Measurements from ENCODE around the gene SLC12A9. TPM values are rescaled to one million over a fixed set of nuclear protein-coding genes. Genes with fewer than 3 reads are reported as not detected.

The SLC12A9 gene
- total RNA-seq, 1 donor from 2014 or later, result 28.7 TPM

DNA sequence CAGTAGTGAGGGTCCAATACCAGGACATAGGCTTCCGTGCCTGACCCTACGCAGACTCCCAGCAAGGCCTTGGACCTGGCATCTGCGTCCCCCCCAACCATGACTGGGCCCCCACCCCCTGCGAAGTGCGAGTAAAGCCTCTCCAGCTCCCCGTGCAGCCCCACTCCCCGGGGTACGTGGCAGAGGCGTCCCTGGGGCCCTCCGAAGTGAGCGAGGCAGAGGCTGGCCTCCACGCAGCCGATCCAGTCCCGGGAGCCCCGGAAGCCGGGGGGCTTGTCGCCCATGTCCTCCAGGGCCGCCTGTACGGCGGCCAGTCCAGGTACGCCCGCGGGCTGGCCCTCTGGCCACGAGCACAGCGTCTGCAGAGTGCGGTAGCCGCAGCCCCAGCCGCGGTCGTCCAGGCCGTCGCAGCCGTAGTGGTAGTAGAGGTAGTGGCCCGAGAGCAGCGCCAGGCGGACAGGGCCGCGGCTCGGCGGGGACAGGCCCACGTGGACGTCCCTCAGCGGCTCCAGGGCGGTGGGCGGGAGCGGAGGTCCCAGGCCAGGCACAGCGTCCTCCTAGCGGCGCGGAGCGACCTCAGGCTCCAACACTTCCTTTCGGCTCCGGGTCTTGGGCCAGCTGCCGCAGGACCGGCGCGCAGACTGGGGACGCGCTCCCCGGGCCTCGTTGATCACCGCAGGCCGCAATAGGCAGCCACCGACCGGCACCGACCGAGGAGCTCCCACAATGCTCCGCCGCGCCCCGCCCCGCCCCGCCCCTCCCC lies 36.7 kb downstream of the SLC12A9 start, which contains the start of gene UFSP1:
Gene UFSP1, minus strand, starts transcription at position 728 of the 763 bp plus-strand sequence. Its CDS starts 444 bp downstream, at position 284.
- intact Hi-C loops (cut with DNase I), result no loop called here
- DNase-seq (ENCODE audit: low spot score) (no peak), ATAC-seq (peak; percentile 23)

DNA sequence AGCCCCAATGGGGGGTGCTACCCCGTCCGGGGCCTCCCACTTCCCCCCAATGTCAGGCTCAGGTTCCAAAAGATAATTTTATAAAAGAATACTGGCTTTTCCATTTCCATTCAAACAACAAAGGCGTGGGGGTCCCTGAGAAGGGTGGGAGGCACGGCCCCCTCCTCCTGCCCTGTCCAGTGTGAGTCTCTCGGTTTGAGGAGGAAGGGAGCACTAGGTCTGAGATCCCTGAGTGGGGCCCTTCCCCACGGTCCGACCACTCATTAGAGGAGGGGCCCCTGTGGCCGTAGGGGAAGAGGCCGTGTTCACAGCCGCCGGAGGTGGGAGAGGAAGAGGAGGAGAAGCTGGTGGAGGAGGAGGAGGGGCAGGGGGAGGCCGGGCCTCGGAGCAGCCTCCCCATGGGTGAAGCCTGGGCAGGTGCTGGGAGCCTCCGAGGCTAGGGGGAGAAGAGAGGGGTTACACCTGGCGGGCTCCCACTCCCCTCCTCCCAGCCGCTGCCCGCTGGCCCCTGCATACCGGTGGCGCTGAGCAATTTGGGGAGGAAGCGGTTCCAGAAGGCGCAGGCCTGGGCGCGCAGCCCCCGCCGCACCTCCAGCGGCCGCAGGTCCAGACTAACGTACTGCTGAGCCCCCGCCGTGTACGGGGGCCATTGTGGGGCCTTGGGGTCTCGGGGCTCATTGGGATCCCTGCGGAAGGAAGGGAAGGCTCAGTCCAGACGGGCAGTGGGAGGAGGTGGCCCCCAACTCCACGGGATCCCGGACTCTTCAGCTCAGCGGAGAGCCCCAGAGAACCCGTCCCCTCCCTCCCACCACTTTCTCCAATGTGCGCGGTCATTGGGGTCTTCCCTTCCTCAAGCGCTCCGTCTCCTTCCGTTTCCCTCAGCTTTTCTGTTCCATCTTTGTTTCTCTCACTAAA lies 38.4 kb downstream of the SLC12A9 start:
- intact Hi-C loops (cut with DNase I), result no loop called here
- DNase-seq (ENCODE audit: low spot score) (no peak), ATAC-seq (peak; percentile 1)

DNA sequence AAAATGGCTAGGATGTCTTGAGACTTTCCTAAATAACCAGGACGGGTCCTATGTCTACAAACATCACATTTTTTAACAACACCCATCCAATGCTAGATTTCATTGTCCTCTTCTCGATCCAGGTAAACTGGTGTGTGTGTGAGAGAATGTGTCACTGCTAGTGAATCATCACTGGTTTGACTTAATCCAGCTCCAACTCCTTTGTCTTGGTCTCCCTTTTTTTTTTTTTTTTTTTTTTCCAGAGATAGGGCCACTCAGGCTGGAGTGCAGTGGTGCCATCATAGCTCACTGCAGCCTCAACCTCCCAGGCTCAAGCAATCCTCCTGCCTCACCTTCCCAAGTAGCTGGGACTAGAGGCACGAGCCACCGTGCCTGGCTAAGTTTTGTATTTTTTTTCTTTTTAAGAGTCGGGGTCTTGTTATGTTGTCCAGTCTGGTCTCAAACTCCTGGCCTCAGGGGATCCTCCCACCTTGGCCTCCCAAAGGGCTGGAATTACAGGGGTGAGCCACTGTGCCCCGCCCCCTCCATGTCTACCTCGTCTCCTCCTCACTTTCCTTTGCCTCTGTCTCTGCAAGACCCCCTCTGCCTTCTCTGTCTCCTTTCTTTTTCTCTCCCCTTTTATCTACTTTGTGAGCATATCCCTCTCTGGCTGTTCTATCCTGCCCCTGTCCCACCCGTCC lies 39.2 kb downstream of the SLC12A9 start:
- intact Hi-C loops (cut with DNase I), result no loop called here
- DNase-seq (ENCODE audit: low spot score), result no peak
- ATAC-seq, result no peak

DNA sequence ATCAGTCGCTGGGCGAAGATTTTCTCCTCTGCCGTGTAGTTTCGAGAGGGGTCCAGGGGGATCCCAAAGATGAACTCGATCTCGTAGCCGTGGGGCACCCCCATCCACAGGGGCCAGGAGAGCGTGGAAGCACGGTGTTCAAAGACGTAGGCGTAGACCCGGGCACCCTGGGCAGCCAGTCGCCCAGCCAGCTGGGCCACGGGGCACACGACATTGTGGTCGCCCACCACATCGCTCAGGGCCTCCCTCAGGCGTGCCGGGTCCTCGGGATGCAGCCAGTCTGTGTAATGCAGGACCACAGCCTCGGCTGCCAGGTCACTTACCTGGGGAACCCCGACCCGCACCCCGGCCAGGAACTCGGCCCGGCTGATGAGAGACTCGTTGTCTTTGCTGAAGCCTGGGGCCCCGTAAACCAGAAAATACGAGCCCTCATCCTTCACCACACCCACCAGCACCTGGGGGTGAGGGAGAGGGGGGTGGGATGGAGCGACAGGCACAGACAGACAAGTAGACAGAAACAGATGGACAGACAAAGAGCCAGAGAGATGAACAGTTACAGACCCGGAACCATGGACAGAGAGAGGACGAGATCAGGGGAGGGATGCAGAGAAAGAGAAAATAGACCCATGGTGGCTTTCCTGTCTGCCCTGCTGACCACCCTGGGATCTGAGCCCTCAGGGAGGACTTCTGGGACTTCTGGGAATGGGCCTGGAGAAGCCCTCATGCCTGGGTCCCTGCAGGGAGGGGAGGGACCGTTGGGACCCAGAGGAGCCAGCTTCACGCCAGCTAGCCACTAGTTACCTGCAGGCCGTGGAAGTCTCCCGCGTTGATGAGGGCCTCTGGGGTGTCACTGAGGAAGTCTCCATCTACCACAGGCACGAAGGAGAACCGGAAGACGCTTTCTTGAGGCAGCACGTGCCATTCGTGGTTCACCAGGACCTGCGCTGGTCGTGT lies 40.1 kb downstream of the SLC12A9 start:
- ATAC-seq (no peak), DNase-seq (ENCODE audit: low spot score) (no peak)
- intact Hi-C loops (cut with DNase I), result no loop called here

DNA sequence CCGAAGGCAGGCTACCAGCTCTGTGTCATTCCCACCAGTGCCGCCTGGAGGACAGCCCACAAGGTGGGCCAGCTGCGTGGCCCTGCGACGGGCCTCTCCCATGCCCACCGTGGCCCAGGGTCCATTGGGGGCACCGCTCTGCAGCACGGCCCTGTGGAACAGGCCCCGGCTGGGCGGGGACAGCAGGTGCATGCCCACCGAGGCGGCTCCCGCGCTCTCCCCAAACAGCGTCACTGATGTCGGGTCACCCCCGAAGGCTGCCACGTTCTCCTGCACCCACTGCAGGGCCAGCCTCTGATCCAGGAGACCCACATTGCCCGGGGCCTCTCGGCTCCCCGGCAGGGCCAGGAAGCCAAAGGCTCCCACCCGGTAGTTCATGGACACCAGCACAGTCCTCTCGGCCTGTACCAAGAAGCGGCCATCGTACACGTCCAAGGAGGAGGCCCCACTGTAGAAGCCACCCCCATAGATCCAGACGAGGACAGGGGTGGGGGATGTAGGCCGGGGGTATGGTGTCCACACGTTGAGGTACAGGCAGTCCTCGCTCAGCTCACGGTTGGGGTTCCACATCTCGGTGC lies 40.9 kb downstream of the SLC12A9 start:
- DNase-seq (ENCODE audit: low spot score) (no peak), ATAC-seq (no peak)
- intact Hi-C loops (cut with DNase I), result no loop called here

DNA sequence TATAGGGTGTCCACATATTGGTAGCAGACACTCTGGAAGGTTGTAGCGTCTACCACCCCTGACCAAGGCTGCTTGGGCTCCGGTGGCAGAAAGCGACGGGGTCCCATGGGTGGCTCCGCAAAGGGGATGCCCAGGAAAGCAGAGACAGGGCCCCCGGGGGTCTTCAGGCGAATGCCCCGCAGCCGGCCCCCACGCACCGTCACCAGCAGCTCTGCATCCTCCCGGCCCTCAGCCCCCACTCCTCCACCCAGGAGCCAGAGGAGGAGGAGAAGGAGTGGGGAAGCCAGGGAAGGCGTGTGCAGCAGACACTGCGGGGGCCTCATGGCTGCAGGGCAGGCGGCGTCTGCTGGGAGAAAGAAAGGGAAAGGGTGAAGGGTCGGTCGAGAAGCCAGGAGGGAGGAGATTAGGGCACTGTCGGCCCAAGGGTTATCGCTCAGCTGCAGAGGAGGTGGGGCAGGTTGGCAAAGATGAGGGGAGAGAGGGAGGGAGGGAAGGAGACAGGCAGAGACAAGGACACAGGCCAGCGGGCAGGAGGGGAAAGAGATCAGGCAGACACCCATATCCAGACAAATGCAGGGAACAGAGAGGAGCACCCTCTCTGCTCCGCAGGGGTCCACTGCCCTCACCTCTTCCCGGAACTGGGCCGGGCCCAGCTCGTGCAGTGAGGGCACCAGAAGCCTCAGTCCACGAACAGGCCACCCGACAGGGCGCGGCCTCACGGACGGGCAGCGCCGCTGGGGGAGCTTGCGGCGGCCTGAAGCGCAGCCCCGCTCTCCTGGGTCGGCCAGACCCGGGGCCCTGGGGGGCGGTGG lies 41.6 kb downstream of the SLC12A9 start:
- ATAC-seq, result no peak
- intact Hi-C loops (cut with DNase I), result no loop called here
- no peak for DNase-seq (ENCODE audit: low spot score)

DNA sequence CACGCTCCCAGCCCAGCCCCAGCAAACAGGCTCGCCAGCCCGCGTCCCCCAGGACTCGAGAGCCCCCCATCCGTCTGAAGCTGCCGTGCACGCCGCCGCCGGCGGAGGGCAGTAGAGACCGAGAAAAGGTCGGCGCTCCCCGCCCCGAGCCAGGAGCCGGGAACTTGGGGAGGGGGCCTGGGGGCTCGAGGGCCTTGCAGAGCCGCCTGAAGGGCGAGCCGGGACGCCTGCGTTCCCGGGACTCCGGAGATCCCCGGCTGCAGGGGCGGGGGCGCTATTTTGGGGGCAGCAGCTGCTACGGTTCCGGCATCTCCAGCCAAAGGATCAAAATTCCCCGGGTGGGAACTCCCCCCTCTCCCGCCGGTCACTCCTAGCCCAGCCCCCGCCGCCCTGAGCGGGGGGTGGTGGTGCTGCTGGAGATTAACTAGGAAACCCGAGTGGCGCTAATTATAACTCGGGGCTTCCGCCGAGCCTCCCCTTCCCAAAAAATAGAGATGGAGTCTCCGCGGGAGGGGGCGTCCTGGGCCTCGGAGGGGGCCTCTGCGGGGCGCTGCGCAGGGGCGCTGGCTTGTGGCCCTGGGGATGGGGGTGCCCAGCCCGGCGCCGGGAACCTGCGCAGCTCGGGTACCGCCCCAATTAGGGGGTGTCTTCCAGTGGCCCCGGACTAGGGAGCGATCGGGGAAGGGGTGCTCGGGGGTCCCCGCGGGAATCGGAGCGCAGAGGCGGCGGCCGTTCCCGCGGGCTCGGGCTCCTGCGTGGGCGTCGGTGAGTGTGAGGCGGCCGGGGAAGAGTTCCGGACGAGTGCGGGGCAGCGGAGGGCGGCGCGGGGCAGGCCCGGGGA lies 42.6 kb downstream of the SLC12A9 start:
- intact Hi-C loops (cut with DNase I), result loop anchor here (5.0 kb wide), 1 partner anchor 162 kb away; no protein-coding TSS in a partner anchor
- ATAC-seq, result no peak
- DNase-seq (ENCODE audit: low spot score), result no peak

DNA sequence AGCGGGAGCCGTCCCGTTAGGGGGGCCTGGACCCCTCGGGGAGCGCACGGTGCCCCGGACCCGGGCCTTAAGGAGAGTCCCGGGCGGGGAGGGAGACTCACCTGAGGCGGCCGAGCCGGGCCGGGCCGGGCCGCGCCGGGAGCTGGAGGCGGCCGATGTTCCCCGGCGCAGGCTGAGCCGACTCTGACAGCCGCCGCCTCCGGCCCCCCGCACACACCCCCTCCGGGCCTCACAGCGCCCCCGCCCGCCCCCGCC lies 43.1 kb downstream of the SLC12A9 start, which contains the start of gene ACHE:
Gene ACHE, minus strand, starts transcription at position 188 of the 255 bp plus-strand sequence. CDS start 1,656 bp downstream, outside the sequence.
- no peak for ATAC-seq
- no peak for DNase-seq (ENCODE audit: low spot score)
- intact Hi-C loops (cut with DNase I), result loop anchor here (5.0 kb wide), 1 partner anchor 162 kb away; no protein-coding TSS in a partner anchor

DNA sequence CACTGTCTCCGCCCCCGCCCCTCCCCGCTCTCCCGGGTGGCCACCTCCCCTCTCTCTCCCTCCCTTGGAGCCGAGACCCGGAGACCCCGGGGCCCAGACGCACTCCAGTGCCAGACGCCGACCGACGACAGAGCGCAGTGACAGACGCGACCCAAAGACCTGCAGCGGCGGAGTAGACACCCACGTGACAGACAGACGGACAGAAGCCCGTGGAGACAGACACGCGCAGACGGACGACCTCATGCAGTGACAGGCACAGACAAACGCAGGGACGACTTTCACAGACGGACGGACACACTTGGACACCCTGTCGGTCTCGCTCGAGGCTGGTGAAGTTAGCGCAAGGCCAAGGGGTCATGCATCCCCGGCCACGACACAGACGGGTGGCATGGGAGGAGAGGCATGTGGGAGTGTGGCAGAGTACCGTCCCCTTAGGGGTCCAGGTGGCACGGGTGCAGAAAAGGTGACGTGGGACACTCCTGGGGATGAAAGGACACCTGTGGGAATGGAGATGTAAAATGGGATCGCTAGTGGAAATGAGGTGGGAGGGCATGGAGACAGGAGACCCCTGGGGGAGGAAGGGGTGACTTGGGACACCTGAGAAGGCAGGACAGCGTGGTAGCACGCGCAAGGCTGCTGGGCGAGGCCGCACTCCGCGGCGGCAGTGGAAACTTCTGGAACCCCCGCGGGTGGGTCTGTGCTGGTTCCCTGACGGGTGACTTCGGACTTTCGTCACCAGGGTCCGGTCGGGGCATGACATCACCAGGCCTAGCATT lies 43.6 kb downstream of the SLC12A9 start:
- ATAC-seq, result no peak
- DNase-seq (ENCODE audit: low spot score), result no peak
- intact Hi-C loops (cut with DNase I), result loop anchor here (5.0 kb wide), 1 partner anchor 161 kb away; no protein-coding TSS in a partner anchor

DNA sequence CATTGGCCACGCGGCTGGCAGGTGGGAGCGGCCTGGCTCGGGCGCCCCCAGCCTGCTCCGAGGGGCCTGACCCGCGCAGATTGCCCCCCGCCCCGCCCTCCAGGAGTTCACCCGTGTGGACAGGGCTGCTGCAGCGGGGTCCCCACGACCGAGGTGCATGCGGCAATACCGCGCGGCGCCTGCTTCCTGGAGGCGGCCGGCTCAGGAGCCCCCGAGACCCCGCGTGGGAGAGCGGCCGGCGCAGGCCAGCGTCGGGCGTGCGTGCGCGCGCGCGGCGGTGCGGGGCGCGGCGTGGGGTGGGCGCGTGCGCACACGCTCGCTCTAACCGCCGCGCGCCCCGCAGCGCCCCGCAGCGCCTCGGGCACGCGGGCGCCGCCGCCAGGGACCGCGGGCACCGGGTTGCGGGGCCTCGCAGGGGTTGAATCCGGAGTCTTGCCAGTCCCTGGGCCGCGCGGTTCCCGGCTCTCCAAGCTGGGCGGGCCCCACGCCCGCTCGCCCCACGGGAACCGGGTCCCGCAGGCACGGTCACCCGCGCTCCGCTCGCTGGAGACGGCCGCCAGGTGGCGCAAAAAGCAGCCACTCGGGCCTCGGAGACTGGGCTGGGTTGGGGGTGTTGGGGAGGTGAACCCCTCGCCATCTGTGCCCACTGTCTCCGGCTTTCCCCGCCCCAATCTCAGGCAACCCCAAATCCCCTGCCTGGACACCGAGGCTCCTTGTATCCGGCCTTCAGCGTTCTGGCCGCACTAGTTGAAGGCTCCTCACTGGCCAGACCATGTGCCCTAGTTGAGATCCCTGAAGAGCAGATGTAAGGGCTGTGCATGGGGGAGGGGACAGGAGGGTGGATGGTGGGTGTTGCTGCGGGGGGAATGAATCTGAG lies 44.5 kb downstream of the SLC12A9 start:
- no peak for DNase-seq (ENCODE audit: low spot score)
- intact Hi-C loops (cut with DNase I), result loop anchor here (5.0 kb wide), 1 partner anchor 160 kb away; no protein-coding TSS in a partner anchor
- ATAC-seq, result peak; percentile 46

DNA sequence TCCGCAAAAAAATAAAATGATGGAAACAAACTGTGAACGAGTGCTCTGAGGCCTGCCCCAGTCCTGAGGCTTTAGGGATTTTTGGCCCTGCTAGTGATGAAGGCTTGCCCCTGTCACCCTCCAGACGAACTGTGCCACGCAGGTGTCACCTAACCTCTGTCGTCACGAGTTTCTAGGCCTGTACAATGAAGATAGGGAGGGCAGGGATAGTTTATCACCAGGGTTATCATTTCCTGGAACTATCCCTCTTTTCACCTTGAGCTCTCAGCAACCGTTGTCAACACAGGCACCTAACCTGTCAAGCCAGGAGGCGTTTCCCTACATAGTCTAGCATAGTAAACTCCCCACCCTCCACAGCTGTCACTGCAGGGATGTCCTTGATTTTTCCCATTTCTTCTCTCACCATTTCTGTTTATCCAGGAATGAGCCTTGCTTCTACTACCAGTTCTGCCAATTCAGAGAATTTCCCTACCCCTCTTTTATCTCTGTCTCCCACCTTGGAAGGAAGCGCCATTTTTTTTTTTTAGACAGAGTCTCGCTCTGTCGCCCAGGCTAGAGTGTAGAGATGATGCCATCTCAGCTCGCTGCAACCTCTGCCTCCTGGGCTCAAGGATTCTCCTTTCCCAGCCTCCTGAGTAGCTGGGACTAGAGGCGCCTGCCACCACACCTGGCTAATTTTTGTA lies 45.4 kb downstream of the SLC12A9 start:
- intact Hi-C loops (cut with DNase I), result loop anchor here (5.0 kb wide), 1 partner anchor 159 kb away; no protein-coding TSS in a partner anchor
- DNase-seq (ENCODE audit: low spot score), result no peak
- no peak for ATAC-seq

DNA sequence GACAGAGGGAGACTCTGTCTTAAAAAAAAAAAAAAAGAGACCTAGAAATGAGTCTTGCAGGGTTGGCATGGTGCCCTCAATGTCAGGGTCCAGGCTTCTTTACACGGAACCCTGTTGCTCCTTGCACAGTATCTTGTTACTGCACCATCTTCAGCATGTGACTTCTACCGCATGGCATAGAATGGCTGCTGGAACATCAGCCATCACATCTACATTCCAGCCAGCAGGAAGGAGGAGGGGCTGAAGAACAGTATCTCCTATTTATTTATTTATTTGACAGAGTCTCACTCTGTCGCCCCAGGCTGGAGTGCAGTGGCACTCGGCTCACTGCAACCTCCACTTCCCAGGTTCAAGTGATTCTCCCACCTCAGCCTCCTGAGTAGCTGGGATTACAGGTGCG lies 46.9 kb downstream of the SLC12A9 start:
- ATAC-seq (no peak), DNase-seq (ENCODE audit: low spot score) (no peak)
- intact Hi-C loops (cut with DNase I), result loop anchor here (5.0 kb wide), 1 partner anchor 158 kb away; no protein-coding TSS in a partner anchor

DNA sequence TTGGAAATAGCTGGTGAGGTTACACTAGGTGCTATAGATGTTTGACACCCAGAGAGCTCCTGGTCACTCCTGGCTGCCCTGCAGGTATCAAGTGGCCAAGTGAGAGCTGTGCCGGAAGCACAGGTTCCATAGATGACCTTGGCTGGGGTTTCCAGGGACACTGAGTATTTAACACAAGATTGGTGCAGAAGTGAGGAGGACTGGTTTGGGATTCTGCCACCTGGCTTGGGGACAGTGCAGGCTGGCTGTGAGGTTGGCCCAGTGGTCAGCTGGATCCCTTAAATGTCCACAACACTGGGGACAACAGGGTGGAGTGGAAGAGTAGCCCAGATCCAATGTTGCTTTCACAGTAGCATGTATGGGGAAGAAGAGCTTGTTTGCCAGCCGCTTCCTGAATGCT lies 48.5 kb downstream of the SLC12A9 start:
- DNase-seq (ENCODE audit: low spot score), result no peak
- ATAC-seq, result no peak
- intact Hi-C loops (cut with DNase I), result no loop called here

DNA sequence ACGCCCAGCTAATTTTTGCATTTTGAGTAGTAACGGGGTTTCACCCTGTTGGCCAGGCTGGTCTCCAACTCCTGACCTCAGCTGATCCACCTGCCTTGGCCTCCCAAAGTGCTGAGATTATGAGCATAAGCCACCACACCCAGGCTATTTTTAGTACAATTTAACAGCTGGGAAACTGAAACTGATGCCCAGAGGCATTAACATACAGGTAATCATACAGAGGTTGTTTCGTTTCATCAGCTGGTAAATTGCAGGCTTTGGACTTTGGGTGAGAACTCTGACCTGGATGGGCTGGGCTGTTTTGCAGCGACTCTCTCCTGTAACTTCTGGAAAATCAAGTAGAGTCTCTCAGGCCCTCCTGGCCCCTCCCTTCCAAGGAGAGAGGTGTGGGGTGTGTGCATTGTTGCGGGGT lies 49.4 kb downstream of the SLC12A9 start:
- intact Hi-C loops (cut with DNase I), result no loop called here
- ATAC-seq (no peak), DNase-seq (ENCODE audit: low spot score) (no peak)
